Suprapubic skin (tissue), 4 donors: ENCODE data around the gene WNK2. TPM values are rescaled to one million over a fixed set of nuclear protein-coding genes. Genes with fewer than 3 reads are reported as not detected.

Experiments used
- DNase-seq, 2 donors: peaks; one replicate each; pipeline ENCODE4 v3.0.0-alpha.2; 2019; ENCODE audit warnings: low spot score in 2 of 2
- H3K27ac ChIP-seq: fragments of 200-600 bp; sonication (generic); one replicate; pipeline ENCODE4 v1.5.1; 2019
- H3K27me3 ChIP-seq: fragments of 200-600 bp; sonication (generic); one replicate; pipeline ENCODE4 v1.5.1; 2019
- H3K36me3 ChIP-seq: fragments of 200-600 bp; sonication (generic); one replicate; pipeline ENCODE4 v1.5.1; 2019
- H3K4me1 ChIP-seq: fragments of 200-600 bp; sonication (generic); one replicate; pipeline ENCODE4 v1.5.1; 2019
- H3K4me3 ChIP-seq: fragments of 200-600 bp; sonication (generic); one replicate; pipeline ENCODE4 v1.5.1; 2019; ENCODE audit warnings: mild to moderate bottlenecking
- H3K9me3 ChIP-seq: fragments of 200-600 bp; sonication (generic); one replicate; pipeline ENCODE4 v1.5.1; 2019
- CTCF ChIP-seq, 2 donors: fragments of 200-600 bp in 1 of 2; fragments of 450-650 bp in 1 of 2; sonication (generic) in 1 of 2; IDR thresholded peaks; one replicate each; pipeline ENCODE4 v1.5.1; 2016 to 2019; ENCODE audit warnings: antibody characterized with exemption in 2 of 2, mild to moderate bottlenecking in 1 of 2, moderate library complexity in 1 of 2
- EP300 ChIP-seq: sonication (generic); formaldehyde crosslinking; IDR thresholded peaks from one replicate; pipeline ENCODE4 v1.6.1; 2017; ENCODE audit warnings: antibody characterized with exemption
- POLR2A ChIP-seq, 2 donors: fragments of 450-650 bp; IDR thresholded peaks; one replicate each; pipeline ENCODE4 v1.6.1; 2017; ENCODE audit warnings: antibody characterized with exemption in 2 of 2, mild to moderate bottlenecking in 2 of 2, moderate library complexity in 2 of 2
- POLR2AphosphoS5 ChIP-seq, 3 donors: sonication (generic); formaldehyde crosslinking; IDR thresholded peaks; one replicate each; pipeline ENCODE4 v1.6.1; 2017; ENCODE audit warnings: antibody characterized with exemption in 3 of 3
- WGBS: methylation state at CpG from one replicate; pipeline ENCODE4 v1.1.5; 2018; 5-methylcytosine and 5-hydroxymethylcytosine counted together
- total RNA-seq, 4 donors: library from RNA; depleted of rRNA; stranded (reverse); fragments of >200 nt; gene quantifications; one replicate each; pipeline ENCODE4 v1.1.0, GENCODE V29; 2016

Gene WNK2
- total RNA-seq, 4 donors from 2014 or later, result 39.5 to 93.7 (median 45.3) TPM

- Histone ChIP-seq H3K4me3 (no peak overlapping the region), H3K27me3 (no peaks in the 10 kb centered on the region), H3K36me3 (no peaks in the 10 kb centered on the region), H3K27ac (no peak overlapping the region), H3K4me1 (no peaks in the 10 kb centered on the region), H3K9me3 (no peaks in the 10 kb centered on the region)
- TF ChIP-seq POLR2A (IDR thresholded peaks at IDR 0.05), result no peak
- TF ChIP-seq CTCF (IDR thresholded peaks at IDR 0.05), result no peak
- no peak for TF ChIP-seq POLR2AphosphoS5 (IDR thresholded peaks at IDR 0.05)
- TF ChIP-seq EP300, result no peak
- DNase-seq, result no peak
- 88% methylated on average over 6 of the region's 6 CpGs for WGBS
Measured at GRCh38 chr9:93167185-93167584, 16.8 kb upstream of the WNK2 start.

- no peak overlapping the region for H3K4me3 ChIP-seq
- TF ChIP-seq POLR2AphosphoS5 (IDR thresholded peaks at IDR 0.05), result no peak
- TF ChIP-seq POLR2A (IDR thresholded peaks at IDR 0.05), result no peak
- TF ChIP-seq CTCF (IDR thresholded peaks at IDR 0.05), result no peak
- no peak for TF ChIP-seq EP300
Measured at GRCh38 chr9:93167838-93168237, 16.1 kb upstream of the WNK2 start.

GRCh38 chr9:93168581-93168980 is 15.4 kb upstream of the WNK2 start:
- H3K9me3 ChIP-seq, result no peaks in the 10 kb centered on the region
- WGBS, result 93% methylated on average over 5 of the region's 5 CpGs
- no peak overlapping the region for H3K4me3 ChIP-seq
- no peaks in the 10 kb centered on the region for H3K27me3 ChIP-seq
- TF ChIP-seq POLR2AphosphoS5 (IDR thresholded peaks at IDR 0.05) (no peak), EP300 (no peak), POLR2A (IDR thresholded peaks at IDR 0.05) (no peak), CTCF (IDR thresholded peaks at IDR 0.05) (no peak)
- no peaks in the 10 kb centered on the region for H3K4me1 ChIP-seq
- H3K27ac ChIP-seq, result no peak overlapping the region
- DNase-seq, result no peak
- H3K36me3 ChIP-seq, result no peaks in the 10 kb centered on the region

More at GRCh38 chr9:93167838-93168237, 16.1 kb upstream of the WNK2 start:
- WGBS, result 72% methylated on average over 4 of the region's 4 CpGs
- Histone ChIP-seq H3K27me3 (no peaks in the 10 kb centered on the region), H3K27ac (no peak overlapping the region), H3K36me3 (no peaks in the 10 kb centered on the region), H3K9me3 (no peaks in the 10 kb centered on the region), H3K4me1 (no peaks in the 10 kb centered on the region)
- DNase-seq, result no peak

GRCh38 chr9:93169444-93169843 is 14.5 kb upstream of the WNK2 start:
- TF ChIP-seq CTCF (IDR thresholded peaks at IDR 0.05), result no peak
- TF ChIP-seq POLR2A (IDR thresholded peaks at IDR 0.05), result no peak
- TF ChIP-seq POLR2AphosphoS5 (IDR thresholded peaks at IDR 0.05), result no peak
- no peak for TF ChIP-seq EP300
- no peak overlapping the region for H3K4me3 ChIP-seq
- H3K4me1 ChIP-seq, result no peaks in the 10 kb centered on the region
- no peak overlapping the region for H3K27ac ChIP-seq
- H3K9me3 ChIP-seq, result no peaks in the 10 kb centered on the region
- no peaks in the 10 kb centered on the region for H3K27me3 ChIP-seq
- no peak for DNase-seq
- H3K36me3 ChIP-seq, result no peaks in the 10 kb centered on the region
- WGBS, result 100% methylated on average over 1 of the region's 1 CpG

- 79% methylated on average over 7 of the region's 8 CpGs for WGBS
- no peak for DNase-seq
- TF ChIP-seq POLR2A (IDR thresholded peaks at IDR 0.05) (no peak), POLR2AphosphoS5 (IDR thresholded peaks at IDR 0.05) (no peak), CTCF (IDR thresholded peaks at IDR 0.05) (no peak), EP300 (no peak)
Measured at GRCh38 chr9:93170571-93170970, 13.4 kb upstream of the WNK2 start.

More at GRCh38 chr9:93170571-93170970, 13.4 kb upstream of the WNK2 start:
- H3K9me3 ChIP-seq, result no peaks in the 10 kb centered on the region
- H3K4me1 ChIP-seq, result no peaks in the 10 kb centered on the region
- H3K27me3 ChIP-seq, result no peaks in the 10 kb centered on the region
- H3K36me3 ChIP-seq, result no peaks in the 10 kb centered on the region
- H3K4me3 ChIP-seq, result no peak overlapping the region
- no peak overlapping the region for H3K27ac ChIP-seq
